HG03432 (cell line): ENCODE results near the gene MAPK1IP1L.

Experiments used
- ATAC-seq: cut with Tn5 transposase; IDR thresholded peaks from one replicate; pipeline ENCODE4 v1.9.1; 2021; ENCODE audit warnings: mild to moderate bottlenecking, moderate library complexity; ENCODE audit not compliant: unreplicated experiment

Gene MAPK1IP1L

DNA sequence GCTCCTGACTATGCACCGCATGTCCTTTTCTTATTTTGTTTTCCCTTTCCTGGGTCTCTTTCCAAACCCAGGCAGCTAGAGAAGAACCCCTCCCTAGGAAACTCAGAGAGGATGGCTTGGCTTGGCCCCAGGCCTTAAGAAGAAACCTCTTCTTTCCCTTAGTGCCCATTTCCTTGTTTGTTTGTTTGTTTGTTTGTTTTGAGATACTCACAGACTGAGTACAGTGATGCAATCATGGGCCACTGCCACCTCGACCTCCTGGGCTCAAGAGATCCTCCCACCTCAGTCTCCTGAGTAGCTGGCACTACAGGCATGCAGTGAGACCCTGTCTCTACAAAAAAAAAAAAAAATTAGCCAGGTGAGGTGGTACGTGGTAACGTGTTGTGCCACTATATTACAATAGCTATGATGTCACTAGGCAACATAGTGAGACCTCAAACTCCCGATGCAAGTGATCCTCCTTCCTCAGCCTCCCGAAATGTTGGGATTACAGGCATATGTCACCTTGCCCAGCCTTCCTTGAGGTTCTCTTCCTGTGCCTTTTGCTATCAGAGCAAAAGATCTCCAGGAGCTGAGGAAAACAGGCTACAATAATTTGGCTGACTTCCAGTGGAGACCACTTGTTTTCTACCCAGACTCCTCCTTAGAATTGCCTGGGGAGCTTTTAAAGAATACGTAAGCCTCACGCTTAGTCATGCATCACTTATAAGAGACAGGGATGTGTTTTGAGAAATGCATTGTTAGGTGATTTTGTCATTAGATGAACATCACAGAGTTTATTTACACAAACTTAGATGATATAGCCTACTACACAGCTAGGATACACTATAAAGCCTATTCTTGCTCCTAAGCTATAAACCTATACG, 43.1 kb downstream of the MAPK1IP1L start:
- ATAC-seq, result no peak

DNA sequence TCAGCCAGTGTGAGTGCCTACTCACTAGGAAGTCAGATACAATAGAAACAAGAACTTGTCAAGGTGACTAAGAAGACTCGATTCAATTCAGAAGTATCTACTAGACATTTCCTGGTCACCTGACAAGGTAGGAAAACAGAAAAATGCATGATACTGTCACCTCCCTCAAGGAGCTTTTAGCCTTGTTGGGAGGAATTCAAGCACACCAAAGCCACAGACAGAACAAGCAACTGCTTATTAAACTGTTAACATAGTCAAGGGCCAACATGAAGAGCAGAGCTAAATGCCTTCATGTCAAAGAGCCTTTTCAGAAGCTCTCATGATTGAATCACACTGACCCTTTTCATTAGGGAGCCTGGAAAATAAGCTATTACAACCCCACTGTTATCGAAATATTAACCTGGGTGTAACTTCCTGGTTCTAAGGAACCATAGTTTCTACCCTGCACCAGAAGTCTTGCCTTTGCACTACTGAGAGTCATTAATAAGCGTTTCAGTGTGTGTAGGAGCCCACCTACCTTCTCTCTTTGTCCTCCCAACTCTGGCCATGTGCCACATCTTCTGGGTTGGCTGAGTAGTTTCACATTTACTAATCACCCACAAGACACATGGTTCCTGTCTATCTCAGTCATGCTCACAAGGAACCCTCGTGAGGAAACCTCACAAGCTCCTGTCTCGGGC, 46.6 kb downstream of the MAPK1IP1L start:
- peak; percentile 65 for ATAC-seq

DNA sequence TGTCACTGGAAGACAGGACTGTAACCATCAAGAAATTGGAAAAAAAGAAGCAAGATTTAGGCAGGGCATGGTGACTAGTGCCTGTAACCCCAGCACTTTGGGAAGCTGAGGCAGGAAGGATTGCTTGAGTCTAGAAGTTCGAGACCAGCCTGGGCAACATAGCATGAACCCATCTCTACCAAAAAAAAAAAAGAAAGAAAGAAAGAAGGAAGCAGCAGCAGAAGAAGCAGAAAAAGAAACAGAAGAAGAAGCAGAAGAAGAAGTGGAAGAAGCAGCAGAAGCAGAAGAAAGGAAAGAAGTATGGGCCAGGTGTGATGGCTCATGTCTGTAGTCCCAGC, 47.1 kb downstream of the MAPK1IP1L start:
- ATAC-seq, result no peak

DNA sequence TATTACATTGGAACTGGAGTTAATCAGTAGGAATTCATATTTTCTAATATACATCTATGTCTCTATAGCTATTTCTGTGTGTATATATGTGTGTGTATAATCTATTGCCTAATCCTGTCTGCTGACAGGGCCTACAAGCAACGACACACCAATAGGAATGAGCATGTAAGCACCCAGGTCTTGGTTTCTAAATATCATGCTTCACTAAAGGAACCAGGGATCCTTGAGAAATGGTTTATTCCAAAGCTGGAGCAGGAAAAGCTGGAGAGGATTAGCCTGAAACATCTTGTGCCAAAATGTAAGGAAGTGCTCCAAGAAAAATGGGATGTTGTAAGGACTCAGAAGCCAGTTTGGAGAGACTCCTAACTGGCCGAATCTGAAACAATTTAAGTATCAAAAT, 48.3 kb downstream of the MAPK1IP1L start:
- ATAC-seq, result no peak

DNA sequence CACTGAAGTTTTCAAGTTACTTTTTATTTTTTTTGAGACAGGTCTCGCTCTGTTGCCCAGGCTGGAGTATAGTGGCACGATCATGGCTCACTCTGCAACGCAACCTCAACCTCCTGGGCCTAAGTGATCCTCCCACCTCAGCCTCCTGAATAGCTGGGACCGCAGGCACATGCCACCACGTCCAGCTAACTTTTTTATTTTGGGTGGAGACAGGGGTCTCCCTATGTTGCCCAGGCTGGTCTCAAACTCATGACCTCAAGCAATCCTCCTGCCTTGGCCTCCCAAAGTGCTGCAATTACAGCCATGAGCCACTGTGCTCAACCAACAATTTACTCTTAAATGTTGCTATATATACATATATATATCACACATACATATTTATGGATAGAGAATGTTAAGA, 50.3 kb downstream of the MAPK1IP1L start:
- ATAC-seq, result no peak

DNA sequence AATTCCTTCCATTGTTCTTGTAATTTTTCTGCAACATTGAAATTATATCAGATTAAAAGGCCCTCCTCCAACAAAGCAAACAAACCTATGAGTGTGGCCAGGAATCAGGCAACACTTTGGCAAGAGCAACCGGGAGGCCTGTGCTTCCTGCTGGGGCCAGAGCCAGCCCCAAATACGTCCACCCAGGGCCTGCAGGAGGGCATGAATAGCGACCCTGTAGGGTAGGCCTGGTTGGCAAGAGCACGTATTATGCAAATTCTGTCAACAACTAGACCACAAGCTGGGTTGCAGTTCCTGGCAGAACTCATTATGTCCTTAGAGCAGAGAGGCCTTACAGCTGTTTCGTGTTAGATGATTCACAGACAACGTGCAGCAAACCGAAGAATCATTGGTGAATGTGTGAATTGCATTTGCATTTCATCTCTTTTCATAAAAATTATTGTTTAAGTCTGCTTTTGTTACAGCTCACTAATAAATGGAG, 50.7 kb downstream of the MAPK1IP1L start:
- ATAC-seq, result peak; percentile 72

DNA sequence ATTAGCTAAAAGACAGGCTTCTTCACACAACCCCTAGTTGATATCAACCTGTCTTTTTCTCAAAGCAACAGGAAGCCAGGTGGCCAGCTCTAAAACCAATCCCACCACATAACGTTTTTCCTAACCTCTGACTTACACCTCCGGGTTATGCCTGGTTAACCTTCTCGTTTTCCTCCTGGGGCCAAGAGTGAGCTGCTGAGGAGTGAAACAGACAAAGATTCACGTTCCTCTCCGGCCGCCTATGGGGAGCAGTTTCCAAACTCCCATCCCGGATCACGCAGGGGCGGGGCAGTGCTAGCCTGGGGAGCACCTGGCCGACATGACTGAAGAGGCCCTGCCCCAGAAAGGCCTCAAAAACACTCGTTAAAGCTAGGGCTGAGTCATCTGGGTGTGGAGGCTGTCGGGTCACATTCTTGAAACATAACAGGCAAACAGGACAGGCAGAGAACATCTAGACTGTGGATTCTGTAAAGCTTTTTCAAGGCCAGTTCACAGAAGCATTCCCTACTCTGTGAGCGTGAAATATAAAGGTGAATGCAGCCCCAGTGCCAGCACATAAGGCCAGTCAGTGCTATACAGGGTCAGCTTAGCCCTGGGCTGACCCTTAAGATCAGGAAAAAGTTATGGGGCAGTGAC, 51.7 kb downstream of the MAPK1IP1L start:
- peak; percentile 41 for ATAC-seq

DNA sequence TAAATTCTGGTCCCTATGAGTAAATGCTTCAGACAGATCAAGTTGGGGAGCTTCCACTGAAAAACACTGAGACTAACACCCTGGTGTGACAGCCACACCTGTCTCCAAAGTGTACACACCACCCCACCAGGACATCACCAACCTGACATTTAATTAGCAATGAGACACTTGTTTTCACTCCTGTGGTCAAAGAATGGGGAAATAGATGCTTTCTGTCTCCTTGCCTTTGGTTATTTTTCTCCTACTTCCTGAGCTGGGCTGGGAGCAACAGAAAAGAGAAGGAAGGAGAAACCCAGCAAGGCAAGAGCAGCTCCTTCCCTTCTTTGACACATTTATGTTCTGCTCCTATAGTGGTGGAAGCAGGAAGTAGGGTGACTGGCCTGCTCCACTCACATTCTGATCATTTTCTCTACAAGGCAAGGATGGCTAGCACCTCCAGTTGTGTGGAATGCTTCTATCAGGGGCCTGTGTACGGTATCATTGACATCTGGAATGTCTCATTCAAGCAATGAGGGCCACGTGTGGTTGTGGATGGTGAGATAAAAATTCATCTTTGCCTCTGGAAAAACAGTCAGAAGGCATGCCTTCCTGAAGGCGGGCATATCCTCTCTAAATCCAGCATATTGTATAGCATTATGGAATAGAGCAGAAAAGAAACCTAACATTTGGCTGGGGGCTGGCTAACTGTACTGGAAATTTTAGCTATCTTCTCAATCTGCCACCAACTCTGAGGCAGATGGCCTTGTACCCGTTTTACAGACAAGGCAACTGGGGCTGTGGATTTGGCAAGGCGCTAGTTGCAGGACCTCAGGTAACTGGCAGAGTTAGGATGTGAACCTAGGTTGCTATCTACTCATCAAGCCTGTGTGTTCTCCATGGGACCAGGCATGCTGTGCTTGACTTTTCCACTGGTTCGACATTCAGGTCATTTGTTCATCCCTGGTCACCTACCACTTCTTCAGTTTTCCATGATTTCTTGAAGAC, 52.8 kb downstream of the MAPK1IP1L start:
- ATAC-seq, result no peak

DNA sequence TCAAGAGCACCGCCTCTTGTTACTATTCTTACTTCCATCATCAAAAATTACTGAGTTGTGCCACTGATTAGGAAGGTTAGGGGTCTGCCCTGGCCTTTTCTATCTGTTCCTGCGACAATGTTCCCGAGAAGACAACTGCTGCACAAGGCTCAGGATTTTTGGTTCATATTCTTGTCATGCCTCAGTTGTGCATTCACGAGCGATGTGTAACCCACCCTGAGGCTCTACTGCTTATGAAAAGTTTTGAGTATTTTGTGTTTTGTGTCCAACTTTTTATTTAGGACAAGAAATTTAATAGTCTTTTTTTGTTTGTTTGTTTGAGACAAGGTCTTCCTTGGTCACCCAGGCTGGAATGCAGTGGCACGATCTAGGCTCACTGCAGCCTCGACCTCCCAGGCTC, 54.5 kb downstream of the MAPK1IP1L start:
- ATAC-seq, result no peak

DNA sequence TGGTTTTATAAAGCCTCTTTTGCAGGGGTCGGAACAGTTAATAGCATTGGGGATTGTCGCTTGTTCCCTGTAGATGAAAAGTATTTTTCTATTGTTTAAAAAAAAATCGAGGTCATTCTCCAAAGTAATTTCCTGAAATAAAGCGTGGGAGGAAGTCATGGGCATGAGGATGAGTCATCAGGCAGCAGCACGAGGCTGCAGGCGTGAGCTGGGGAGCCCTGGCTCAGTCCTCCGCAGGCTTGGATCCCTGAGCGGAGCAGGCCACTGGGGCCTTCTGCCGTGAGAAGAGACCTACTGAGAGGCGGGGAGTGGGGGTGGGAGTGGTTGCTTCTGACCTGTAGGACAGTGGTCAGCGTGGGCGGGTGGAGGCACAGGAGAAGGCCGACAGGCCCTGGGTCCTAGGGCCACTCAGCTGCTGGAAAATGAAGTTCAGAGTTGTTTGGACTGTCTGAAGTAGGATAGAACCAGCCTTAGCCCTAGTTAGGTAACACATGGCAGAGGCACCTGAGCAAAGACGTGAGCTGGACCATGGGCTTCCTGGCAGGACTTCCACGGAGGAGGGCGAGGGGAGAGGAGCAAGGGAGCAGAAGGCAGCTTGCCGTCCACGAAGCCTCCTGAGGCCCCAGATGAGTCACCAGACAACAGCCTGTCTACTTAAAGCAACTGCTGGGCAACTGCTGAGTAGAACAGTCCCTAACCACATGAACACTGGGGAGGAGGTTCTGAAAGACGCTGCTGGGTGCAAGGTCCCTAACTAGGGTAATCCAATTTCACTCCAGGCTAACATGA, 56.5 kb downstream of the MAPK1IP1L start:
- ATAC-seq, result peak; percentile 55

DNA sequence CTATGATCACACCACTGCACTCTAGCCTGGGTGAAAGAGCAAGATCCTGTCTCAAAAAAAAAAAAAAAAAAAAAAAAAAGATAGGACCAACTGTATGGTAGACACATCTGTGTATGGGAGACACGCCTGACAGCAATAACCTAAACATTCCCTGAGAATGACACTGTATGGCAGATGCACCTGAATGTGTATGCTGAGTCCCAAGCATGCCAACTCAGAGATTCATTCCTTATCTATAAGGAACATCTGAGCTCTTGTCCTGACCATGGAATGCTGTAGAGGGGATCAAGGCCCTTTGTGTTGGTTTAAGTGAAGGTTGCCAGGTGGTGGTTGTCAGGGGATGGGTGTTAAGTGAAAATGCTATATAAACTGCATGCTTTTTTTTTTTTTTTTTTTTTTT, 58.4 kb downstream of the MAPK1IP1L start:
- no peak for ATAC-seq

DNA sequence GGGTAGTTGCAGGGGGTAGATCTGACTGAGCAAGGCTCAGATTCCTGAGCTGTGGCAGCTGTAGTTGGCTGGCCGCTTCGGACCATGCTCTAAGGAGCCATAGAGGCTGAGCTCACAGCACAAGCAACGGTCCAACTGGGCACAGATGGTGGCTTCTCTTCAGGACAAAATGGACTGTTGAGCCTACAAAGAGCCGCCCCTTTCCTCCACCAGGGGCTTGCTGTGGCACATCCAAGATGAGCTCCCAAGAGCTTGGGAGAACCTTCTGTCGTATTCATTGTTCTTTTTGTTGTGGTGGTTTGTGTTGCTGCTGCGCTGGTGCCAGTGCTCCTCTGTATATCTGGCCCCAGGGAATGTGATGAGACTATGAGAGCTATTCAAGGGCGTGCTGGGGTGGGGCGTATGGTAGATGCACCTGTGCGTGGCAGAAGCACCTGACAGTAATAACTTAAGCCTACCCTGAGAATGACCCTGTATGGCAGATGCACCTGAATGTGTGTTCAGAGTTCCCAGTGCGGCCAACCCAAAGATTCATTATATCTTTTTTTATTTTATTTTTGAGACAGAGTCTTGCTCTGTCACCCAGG, 59.8 kb downstream of the MAPK1IP1L start:
- ATAC-seq, result no peak

DNA sequence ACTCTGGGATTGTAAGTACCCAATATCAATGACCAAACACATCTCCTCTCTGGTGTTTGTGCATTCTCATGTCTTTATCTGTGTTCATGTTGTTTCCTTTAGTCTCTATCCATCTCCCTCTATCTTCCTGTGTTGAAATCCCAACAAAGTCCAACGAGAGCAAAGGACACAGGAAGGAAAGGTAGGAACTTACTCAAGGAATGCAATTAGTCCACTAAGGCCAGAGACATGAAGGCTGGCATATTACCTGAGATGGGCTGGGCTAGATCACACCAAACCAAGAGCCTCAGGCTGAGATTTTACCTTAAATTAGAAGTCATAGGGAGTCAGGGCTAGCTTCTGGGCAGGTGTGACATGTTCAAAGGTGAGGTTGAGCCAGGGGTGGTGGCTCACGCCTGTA, 63.3 kb downstream of the MAPK1IP1L start:
- ATAC-seq, result no peak

DNA sequence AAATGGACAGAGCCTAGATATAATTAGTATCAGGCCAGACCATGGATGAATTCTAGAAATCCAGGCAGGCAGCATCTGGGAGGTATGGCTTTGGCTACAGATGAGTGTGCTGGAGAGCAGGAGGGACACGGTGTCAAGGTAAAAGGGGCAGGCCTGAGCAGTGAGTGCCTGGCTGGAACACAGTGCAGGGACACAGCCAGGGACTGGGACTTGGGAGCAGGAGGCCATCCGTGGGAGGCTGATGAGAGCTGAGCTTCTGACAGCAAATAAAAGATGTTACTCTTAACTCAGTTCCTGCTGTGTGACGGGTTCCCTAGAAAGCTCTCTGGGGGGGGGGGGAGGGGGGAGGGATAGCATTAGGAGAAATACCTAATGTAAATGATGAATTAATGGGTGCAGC, 64.0 kb downstream of the MAPK1IP1L start:
- no peak for ATAC-seq

DNA sequence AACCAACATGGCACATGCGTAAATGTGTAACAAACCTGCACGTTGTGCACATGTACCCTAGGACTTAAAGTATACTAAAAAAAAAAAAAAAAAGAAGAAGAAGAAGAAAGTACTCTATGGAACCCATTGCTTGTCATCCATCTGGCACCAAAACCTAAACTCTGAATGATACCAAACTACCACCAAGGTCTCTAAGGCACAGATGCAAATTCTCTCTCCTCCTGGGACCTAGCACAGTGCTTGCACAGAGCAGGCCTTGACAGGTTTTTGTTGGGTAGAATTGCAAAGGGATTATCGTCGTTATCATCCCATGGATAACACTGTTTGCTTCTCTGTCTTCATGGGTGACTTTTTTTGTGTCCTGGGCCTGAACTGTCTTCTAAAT, 64.4 kb downstream of the MAPK1IP1L start:
- no peak for ATAC-seq

DNA sequence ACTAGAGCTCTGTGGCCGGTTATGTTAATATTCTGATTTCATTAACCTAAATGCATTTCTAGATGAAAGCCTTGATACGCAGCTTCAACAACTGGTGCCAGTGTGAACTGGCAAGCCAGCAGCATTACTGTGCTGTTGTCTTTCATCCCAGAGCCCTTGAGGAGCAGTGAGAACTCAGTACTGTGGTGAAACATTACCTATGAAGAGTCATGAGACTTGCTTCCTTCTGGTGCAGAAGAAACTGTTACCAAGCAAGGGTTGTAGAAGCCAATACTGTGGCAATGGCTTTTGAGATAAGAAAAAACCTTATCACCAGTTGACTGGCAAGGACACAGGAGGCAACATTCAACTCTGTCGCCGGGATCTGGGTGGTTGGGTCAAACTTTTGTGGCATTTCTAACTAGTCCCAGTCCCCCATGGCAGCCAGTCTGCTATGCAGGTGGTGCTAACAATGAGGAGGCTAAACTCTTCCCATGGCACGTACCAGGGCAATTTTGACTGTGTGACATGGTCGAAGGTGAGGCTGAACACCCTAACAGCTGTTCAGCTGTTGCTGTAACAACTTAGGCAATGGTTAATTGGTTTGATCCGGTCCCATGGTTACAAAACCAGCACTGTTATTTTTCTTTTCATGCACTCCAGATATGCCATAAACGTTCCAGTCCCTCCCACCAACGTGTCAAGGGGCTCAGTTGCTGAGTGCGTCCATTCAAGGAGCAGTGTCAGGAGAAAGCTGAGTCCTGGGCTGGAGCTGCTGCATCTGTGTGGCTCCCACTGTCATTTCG, 65.0 kb downstream of the MAPK1IP1L start:
- ATAC-seq, result no peak

DNA sequence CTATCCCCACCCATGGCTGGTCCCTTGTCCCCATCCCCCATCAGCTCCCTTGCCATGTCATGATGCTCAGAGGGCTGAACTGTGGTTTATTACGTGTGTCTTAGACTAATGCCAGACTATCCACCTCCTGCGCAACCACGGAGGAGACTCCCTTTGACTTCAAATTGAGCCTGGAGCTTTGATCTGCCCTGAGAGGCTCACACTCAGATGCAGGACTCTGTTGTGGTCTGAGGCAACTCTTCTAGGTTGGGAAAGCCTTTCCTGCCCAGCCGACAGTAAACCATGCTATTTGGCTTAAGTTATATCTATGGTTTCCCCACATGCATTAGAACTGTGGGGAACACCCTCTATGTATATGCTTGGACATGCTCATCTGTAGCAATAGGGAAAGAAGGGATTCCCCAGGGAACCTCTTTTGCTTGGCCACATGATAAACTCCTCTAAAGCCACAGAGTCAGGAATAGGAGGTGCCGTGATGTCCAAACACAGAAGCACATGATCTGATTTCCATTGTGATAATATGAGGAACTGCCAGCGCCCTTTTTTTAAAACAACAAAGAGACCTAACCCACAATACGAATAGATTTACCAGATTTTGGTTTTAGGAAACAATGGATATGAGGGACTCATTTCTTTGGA, 66.5 kb downstream of the MAPK1IP1L start:
- ATAC-seq, result no peak

DNA sequence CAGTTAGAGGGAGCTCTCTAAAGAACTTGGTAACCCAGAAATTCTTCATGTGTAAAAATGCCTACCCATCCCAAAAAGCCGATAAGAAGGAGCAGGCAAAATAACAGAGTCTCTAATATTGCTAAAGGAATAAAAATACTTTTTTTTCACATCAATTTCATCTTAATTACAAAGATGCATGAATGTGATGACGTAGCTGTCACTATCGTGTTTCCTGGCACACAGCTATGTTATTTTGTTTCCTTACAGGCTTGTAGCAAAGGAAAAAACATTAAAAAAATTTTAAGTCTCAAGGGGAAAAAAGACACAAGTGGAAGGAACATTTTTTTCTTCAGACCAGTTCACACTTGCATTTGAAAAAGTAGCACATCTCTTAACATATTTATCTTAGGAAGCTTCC, 67.3 kb downstream of the MAPK1IP1L start:
- ATAC-seq, result no peak
